ENCODE data around the gene TEAD1. TPM values are rescaled to one million over a fixed set of nuclear protein-coding genes. Genes with fewer than 3 reads are reported as not detected.

Gene TEAD1
- total RNA-seq, 4 donors from 2014 or later = 86.9 to 205 (median 151) TPM

DNA sequence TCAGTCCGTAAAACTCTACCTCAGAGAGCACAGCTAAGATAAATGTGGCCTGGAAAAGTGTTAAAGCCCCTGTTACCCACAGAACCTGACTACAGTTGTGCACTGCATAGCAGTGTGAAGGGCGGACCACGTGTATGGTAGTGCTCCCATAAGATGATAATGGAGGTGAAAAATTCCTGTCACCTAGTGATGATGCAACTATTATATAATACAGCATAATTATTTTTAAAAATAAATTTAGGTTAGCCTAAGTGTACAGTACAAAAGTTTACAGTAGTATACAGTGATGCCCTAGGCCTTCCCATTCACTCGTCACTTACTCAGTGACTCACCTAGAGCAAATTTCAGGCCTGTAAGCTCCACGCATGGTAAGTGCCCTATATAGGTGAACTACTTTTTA is 258.3 kb downstream of the TEAD1 start:
- TF ChIP-seq, protein P1, sequence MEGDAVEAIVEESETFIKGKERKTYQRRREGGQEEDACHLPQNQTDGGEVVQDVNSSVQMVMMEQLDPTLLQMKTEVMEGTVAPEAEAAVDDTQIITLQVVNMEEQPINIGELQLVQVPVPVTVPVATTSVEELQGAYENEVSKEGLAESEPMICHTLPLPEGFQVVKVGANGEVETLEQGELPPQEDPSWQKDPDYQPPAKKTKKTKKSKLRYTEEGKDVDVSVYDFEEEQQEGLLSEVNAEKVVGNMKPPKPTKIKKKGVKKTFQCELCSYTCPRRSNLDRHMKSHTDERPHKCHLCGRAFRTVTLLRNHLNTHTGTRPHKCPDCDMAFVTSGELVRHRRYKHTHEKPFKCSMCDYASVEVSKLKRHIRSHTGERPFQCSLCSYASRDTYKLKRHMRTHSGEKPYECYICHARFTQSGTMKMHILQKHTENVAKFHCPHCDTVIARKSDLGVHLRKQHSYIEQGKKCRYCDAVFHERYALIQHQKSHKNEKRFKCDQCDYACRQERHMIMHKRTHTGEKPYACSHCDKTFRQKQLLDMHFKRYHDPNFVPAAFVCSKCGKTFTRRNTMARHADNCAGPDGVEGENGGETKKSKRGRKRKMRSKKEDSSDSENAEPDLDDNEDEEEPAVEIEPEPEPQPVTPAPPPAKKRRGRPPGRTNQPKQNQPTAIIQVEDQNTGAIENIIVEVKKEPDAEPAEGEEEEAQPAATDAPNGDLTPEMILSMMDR (IDR thresholded peaks at IDR 0.05; ENCODE audit: low read depth) = no peak

DNA sequence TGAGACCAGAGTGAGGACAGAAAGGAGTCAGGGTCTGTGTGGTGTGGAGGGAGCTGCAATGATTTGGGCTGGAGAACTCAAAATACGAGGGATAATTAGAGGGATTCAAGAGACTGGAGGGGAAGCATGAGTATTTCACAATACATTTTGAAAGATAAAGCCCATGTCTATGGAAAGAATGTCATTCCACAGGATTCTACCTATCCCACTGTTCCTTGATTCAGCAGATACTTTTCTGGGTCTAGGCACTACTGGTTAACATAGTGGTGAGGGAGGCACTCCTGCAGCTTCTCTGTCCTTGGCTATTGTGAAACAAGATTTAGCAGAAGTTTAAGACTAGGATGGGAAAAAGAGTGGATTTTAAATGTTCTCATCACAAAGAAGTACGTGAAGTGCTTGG is 262.0 kb downstream of the TEAD1 start:
- TF ChIP-seq, protein P1 (IDR thresholded peaks at IDR 0.05; ENCODE audit: low read depth) = no peak

- TF ChIP-seq, protein P1 (IDR thresholded peaks at IDR 0.05; ENCODE audit: low read depth) = no peak
Measured at GRCh38 chr11:12938590-12939247, 264.5 kb downstream of the TEAD1 start.

DNA sequence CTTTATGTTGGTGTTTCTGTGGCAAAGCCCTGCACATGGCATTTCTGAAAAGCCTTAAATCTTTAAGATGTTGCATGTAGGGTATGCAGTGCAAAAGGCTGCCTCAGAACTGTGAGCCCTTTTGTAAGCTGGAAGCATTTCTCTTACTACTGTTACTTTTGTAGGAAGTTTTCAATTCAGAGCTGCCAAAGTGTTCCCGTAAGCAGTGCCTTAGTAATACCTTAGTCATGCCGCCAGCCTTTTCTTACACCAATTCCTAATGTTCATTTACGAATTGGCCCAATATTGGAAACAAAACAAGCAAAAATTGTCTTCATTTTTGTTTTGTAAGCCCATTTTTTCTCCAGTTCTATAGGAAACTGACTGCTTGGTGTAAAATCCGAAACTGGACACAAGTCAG is 267.4 kb downstream of the TEAD1 start:
- TF ChIP-seq, protein P1 (IDR thresholded peaks at IDR 0.05; ENCODE audit: low read depth) = no peak

DNA sequence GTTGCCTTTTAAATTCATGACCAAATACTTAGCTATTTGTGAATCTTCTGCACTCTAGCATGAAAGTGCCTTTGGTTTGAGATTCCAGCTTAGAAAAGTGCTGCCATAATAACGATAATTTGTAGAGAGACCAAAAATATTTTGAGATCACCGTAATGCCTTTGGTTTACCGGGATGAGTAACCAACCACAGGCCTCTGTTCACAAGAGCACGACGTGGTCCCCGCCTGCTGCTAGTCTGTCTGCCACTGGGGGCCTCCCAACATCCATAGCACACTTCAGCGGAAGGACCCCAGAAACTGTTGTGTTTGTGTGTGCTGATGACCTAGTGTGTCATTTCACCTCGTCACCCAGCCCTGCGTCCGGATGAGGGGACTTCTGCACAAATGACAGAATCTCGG is 267.9 kb downstream of the TEAD1 start:
- TF ChIP-seq, protein P1 (IDR thresholded peaks at IDR 0.05; ENCODE audit: low read depth) = no peak

GRCh38 chr11:12943311-12943710 is 269.1 kb downstream of the TEAD1 start:
- TF ChIP-seq, protein P1 (IDR thresholded peaks at IDR 0.05; ENCODE audit: low read depth) = no peak

GRCh38 chr11:12944889-12945288 is 270.7 kb downstream of the TEAD1 start:
- TF ChIP-seq, protein P1 (IDR thresholded peaks at IDR 0.05; ENCODE audit: low read depth) = no peak
